ENCODE data around the gene AMOTL1. TPM values are rescaled to one million over a fixed set of nuclear protein-coding genes. Genes with fewer than 3 reads are reported as not detected.
"Not testable (repeated sequence)": the region's sequence is repeated elsewhere in the genome, so short reads cannot be mapped to it uniquely, and the experiment has no call there.

AMOTL1 gene
- polyA plus RNA-seq, 1 donor (not counting 4 experiments of a cell fraction or from before 2014, with no cell fraction given): 86.5 TPM

- H2AFZ ChIP-seq (ENCODE audit: control insufficient read depth, low read length): no peak overlapping the region
- no peaks in the 10 kb centered on the region for H3K9me3 ChIP-seq (ENCODE audit: control insufficient read depth, low read depth, low read length)
- no peaks in the 10 kb centered on the region for H3K27me3 ChIP-seq (ENCODE audit: control insufficient read depth, extremely low read depth, insufficient read depth, low read length)
- no peak overlapping the region for H3K4me2 ChIP-seq (ENCODE audit: control insufficient read depth, extremely low read depth, insufficient read depth, low read depth, low read length)
- FAIRE-seq (no peak), DNase-seq (ENCODE audit: low read depth, low spot score) (no peak)
- no peak overlapping the region for H3K9ac ChIP-seq (ENCODE audit: control insufficient read depth, extremely low read depth, insufficient read depth, low read length)
- dilution Hi-C loops (cut with MboI; ENCODE audit: extremely low pct_ligation_motif_present, low sequenced_read_pairs): no loop called here
- no peak overlapping the region for H3K4me3 ChIP-seq (ENCODE audit: control insufficient read depth in 2 of 3, extremely low read depth in 1 of 3, insufficient read depth in 2 of 3, low read depth in 1 of 3, low read length in 3 of 3)
- peaks cover 52% of the 10 kb centered on the region for H3K4me1 ChIP-seq (ENCODE audit: control insufficient read depth, extremely low read depth, insufficient read depth, low read length)
- H3K36me3 ChIP-seq (ENCODE audit: control insufficient read depth in 2 of 2, extremely low read depth in 1 of 2, insufficient read depth in 2 of 2, low read length in 2 of 2): peaks cover 3 to 29% of the 10 kb centered on the region in 2 experiments
- H4K20me1 ChIP-seq (ENCODE audit: control insufficient read depth, extremely low read depth, insufficient read depth, low read length): peaks cover 61% of the 10 kb centered on the region
- H3K9me1 ChIP-seq (ENCODE audit: control insufficient read depth, extremely low read depth, insufficient read depth, low read length): peaks cover 5% of the 10 kb centered on the region
- H3K79me2 ChIP-seq (ENCODE audit: control insufficient read depth, insufficient read depth, low read length): peaks cover 95% of the 10 kb centered on the region
- TF ChIP-seq EZH2 (IDR thresholded peaks at IDR 0.05; ENCODE audit: low read length): no peak
- TF ChIP-seq CTCF (optimal IDR thresholded peaks at IDR 0.05 in 1 of 3, IDR thresholded peaks at IDR 0.05 in 1 of 3, conservative IDR thresholded peaks at IDR 0.05 in 1 of 3; ENCODE audit: extremely low read depth in 1 of 3, insufficient read depth in 2 of 3, low read length in 3 of 3): no peak
- peak overlapping the region; percentile 30 for H3K27ac ChIP-seq (ENCODE audit: control insufficient read depth, insufficient read depth, low read length)
These were observed 22.6 kb downstream of the AMOTL1 start for GRCh38 chr11:94790661-94791180.

DNA sequence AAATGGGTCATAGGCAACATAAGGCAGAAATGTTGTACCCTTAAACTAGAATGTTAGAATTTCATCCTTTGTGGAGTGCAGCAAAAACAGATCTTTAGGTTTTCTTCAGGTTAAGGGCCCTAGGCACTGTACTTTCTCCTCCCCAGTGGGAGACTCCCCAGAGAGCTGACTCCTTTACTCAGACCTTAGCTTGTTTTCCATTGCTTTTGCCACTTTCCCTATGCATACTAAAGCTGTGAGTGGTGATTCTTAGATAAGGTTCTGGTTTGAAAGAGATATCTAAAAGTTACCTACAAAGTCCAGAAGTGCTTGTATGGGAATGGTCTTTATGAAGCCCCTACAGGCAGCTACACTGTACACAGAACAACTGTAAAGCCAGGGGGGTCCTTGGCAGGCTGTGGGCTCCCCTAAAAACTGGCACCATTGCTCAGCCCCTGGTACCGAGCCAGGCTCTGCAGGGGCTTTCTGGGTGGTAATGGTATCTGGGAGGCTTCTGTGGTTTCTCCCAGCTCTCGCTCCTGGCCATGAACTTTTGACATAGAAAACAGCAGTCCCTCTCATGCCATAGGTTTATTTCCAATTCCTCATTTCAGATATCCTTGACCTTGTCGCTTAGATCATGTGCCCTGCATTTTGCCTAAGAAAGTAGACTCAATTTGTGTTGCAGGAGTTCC is 23.2 kb downstream of the AMOTL1 start:
- no peak for FAIRE-seq
- dilution Hi-C loops (cut with MboI; ENCODE audit: extremely low pct_ligation_motif_present, low sequenced_read_pairs): no loop called here
- no peak overlapping the region for H3K4me3 ChIP-seq (ENCODE audit: control insufficient read depth in 2 of 3, extremely low read depth in 1 of 3, insufficient read depth in 2 of 3, low read depth in 1 of 3, low read length in 3 of 3)
- DNase-seq (ENCODE audit: low read depth, low spot score): no peak
- peaks cover 61% of the 10 kb centered on the region for H4K20me1 ChIP-seq (ENCODE audit: control insufficient read depth, extremely low read depth, insufficient read depth, low read length)
- H3K4me2 ChIP-seq (ENCODE audit: control insufficient read depth, extremely low read depth, insufficient read depth, low read depth, low read length): no peak overlapping the region
- H3K4me1 ChIP-seq (ENCODE audit: control insufficient read depth, extremely low read depth, insufficient read depth, low read length): peaks cover 52% of the 10 kb centered on the region
- peaks cover 5% of the 10 kb centered on the region for H3K9me1 ChIP-seq (ENCODE audit: control insufficient read depth, extremely low read depth, insufficient read depth, low read length)
- H3K9ac ChIP-seq (ENCODE audit: control insufficient read depth, extremely low read depth, insufficient read depth, low read length): no peak overlapping the region
- H3K9me3 ChIP-seq (ENCODE audit: control insufficient read depth, low read depth, low read length): no peaks in the 10 kb centered on the region
- no peaks in the 10 kb centered on the region for H3K27me3 ChIP-seq (ENCODE audit: control insufficient read depth, extremely low read depth, insufficient read depth, low read length)
- no peak overlapping the region for H2AFZ ChIP-seq (ENCODE audit: control insufficient read depth, low read length)
- peaks cover 96% of the 10 kb centered on the region for H3K79me2 ChIP-seq (ENCODE audit: control insufficient read depth, insufficient read depth, low read length)
- H3K27ac ChIP-seq (ENCODE audit: control insufficient read depth, insufficient read depth, low read length): peak overlapping the region; percentile 4
- TF ChIP-seq EZH2 (IDR thresholded peaks at IDR 0.05; ENCODE audit: low read length): no peak
- no peak for TF ChIP-seq CTCF (optimal IDR thresholded peaks at IDR 0.05 in 1 of 3, IDR thresholded peaks at IDR 0.05 in 1 of 3, conservative IDR thresholded peaks at IDR 0.05 in 1 of 3; ENCODE audit: extremely low read depth in 1 of 3, insufficient read depth in 2 of 3, low read length in 3 of 3)
- peaks cover 5 to 35% of the 10 kb centered on the region in 2 experiments for H3K36me3 ChIP-seq (ENCODE audit: control insufficient read depth in 2 of 2, extremely low read depth in 1 of 2, insufficient read depth in 2 of 2, low read length in 2 of 2)

GRCh38 chr11:94791942-94792341 is 23.8 kb downstream of the AMOTL1 start:
- Histone ChIP-seq H4K20me1 (ENCODE audit: control insufficient read depth, extremely low read depth, insufficient read depth, low read length) (peaks cover 62% of the 10 kb centered on the region), H3K79me2 (ENCODE audit: control insufficient read depth, insufficient read depth, low read length) (peaks cover 96% of the 10 kb centered on the region), H3K4me1 (ENCODE audit: control insufficient read depth, extremely low read depth, insufficient read depth, low read length) (peaks cover 52% of the 10 kb centered on the region), H3K36me3 (ENCODE audit: control insufficient read depth in 2 of 2, extremely low read depth in 1 of 2, insufficient read depth in 2 of 2, low read length in 2 of 2) (peaks cover 5 to 38% of the 10 kb centered on the region in 2 experiments)
- dilution Hi-C loops (cut with MboI; ENCODE audit: extremely low pct_ligation_motif_present, low sequenced_read_pairs); H3K27me3 ChIP-seq (ENCODE audit: control insufficient read depth, extremely low read depth, insufficient read depth, low read length); H3K9me1 ChIP-seq (ENCODE audit: control insufficient read depth, extremely low read depth, insufficient read depth, low read length); H3K9ac ChIP-seq (ENCODE audit: control insufficient read depth, extremely low read depth, insufficient read depth, low read length); H3K4me2 ChIP-seq (ENCODE audit: control insufficient read depth, extremely low read depth, insufficient read depth, low read depth, low read length); FAIRE-seq; H2AFZ ChIP-seq (ENCODE audit: control insufficient read depth, low read length); H3K9me3 ChIP-seq (ENCODE audit: control insufficient read depth, low read depth, low read length); DNase-seq (ENCODE audit: low read depth, low spot score); H3K27ac ChIP-seq (ENCODE audit: control insufficient read depth, insufficient read depth, low read length); H3K4me3 ChIP-seq (ENCODE audit: control insufficient read depth in 2 of 3, extremely low read depth in 1 of 3, insufficient read depth in 2 of 3, low read depth in 1 of 3, low read length in 3 of 3): not testable (repeated sequence)

Data from keratinocyte (primary cell).